NCI-H1417 (cell line): ENCODE results near the gene ATE1.
"Not testable (repeated sequence)": the region's sequence is repeated elsewhere in the genome, so short reads cannot be mapped to it uniquely, and the experiment has no call there.

Experiments used
- DNase-seq, 3 experiments: peaks; one replicate each; lab custom pipeline; 2025; lab: John Stamatoyannopoulos, UW

The ATE1 gene

DNA sequence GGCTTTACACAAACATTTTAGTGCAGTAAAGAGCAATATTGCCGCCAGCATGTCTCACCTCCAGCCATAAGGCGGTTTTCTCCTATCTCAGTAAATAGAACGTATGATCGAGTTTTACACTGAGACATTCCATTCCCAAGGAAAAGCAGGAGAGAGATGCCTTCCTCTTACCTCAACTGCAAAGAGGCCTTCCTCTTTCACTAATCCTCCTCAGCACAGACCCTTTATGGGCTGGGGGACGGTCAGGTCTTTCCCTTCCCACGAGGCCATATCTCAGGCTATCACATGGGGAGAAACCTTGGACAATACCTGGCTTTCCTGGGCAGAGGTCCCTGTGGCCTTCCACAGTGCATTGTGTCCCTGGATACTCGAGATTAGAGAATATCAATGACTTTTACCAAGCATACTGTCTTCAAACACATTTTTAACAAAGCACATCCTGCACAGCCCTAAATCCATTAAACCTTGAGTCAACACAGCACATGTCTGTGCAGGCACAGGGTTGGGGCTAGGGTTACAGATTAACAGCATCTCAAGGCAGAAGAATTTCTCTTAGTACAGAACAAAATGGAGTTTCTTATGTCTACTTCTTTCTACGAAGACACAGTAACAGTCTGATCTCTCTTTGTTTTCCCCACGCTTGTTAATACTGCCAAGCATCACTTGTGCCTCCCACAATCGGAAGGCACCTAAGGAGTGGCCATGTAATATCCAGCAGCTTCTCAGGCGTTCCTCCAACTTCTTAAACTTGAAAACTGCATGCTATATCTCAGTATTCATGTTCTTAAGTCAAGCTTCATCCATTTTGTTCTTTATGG, 2.6 kb upstream of the ATE1 start:
- not testable (repeated sequence) for DNase-seq

GRCh38 chr10:121929585-121930267, 1.9 kb upstream of the ATE1 start:
- DNase-seq: not testable (repeated sequence)

GRCh38 chr10:121928528-121928884, 675 bp upstream of the ATE1 start:
- DNase-seq: no peak

- DNase-seq: peak; percentile 17 to 82 (median 76)
Measured at GRCh38 chr10:121927318-121927840, 452 bp downstream of the ATE1 start.

GRCh38 chr10:121926671-121927317, 1.0 kb downstream of the ATE1 start:
- DNase-seq: peak in 1 of 3 experiments; percentile 57

DNA sequence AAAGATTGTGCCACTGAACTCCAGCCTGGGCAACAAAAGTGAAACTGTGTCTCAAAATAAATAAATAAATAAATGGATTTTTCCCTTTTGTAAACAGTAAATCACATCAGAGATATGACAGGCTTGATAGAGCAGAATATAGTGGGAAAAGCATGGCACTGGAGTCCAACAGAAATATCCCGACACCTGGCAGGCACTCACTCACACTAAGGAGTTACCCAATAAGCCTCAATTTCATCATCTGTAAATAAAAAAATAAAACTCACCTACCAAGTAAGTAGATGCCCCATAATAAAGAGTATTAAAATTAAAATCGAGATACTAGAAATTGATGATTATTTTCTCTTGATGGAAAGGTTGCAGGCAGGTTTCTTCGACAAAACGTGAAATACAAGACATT, 1.7 kb downstream of the ATE1 start:
- no peak for DNase-seq

DNA sequence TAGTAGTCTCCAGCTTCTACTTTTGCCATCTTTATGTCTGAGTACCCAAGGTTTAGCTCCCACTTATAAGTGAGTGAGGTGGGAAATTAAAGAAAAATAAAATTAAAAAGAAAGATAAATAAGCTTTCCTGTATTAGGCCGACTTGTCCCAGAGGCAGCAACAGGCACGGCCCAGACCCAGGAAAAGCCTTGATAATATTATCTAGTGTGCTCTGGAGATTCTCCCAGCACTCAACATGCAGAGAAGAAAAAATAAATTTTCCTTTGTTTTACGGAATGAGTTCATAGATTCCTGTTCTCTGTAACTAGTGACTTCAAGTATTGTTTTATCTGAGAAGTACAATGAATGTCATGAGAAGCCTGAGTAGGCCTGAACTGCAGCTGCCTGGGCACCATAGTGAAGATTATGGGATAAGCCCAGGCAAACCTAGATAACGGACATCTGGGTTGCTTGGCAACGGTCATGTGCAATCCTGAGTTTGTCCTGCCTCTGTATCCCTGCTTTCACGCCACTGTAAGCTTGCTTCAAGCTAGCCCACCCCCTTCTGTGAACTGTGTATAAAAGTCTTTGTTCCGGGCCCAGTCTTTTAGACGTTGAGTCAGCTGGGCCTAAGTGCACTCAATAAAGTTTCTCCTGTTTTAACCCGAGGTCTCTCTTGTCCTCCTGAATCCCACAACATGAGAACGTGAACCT, 6.4 kb downstream of the ATE1 start:
- DNase-seq: no peak

DNA sequence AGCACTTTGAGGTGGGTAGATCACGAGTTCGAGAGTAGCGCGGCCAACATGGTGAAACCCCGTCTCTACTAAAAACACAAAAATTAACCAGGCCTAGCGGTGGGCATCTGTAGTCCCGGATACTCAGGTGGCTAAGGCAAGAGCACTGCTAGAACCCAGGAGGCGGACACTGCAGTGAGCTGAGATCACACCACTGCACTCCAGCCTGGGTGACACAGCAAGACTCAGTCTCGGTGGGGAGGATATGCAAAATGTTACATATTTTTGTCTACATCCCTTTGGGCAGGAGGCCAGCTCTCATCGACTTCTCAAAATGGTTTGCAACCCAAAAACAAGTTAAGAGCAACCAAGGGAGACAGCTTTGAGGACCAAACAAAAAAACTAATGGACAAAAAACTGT, 8.2 kb downstream of the ATE1 start:
- no peak for DNase-seq

DNA sequence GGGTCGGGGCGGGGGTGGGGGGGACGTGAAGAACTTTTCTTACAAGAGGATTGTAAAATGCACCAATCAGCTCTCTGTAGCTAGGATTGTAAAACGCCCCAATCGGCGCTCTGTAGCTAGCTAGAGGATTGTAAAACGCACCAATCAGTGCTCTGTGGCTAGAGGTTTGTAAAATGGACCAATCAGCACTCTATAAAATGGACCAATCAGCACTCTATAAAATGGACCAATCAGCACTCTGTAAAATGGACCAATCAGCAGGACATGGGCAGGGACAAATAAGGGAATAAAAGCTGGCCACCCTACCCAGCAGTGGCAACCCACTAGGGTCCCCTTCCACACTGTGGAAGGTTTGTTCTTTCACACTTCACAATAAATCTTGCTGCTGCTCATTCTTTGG, 9.0 kb downstream of the ATE1 start:
- not testable (repeated sequence) for DNase-seq

GRCh38 chr10:121914661-121915060, 13.2 kb downstream of the ATE1 start:
- DNase-seq: no peak

DNA sequence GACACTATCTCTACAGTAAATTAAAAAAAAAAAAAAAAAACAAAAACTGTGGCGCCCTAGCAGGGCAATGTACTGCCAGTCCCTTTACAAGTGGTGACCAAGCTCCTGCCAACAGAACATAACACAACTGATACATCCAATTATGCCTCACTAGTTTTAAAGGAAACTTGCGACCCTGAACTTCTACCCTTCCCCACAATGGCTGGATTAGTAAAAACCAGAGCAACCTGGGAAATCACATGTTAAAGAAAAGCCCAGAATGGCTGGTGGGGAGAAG, 16.5 kb downstream of the ATE1 start:
- no peak for DNase-seq

- no peak for DNase-seq
Measured at GRCh38 chr10:121910673-121911420, 17.0 kb downstream of the ATE1 start.

- DNase-seq: no peak
Measured at GRCh38 chr10:121904888-121905287, 22.9 kb downstream of the ATE1 start.

DNA sequence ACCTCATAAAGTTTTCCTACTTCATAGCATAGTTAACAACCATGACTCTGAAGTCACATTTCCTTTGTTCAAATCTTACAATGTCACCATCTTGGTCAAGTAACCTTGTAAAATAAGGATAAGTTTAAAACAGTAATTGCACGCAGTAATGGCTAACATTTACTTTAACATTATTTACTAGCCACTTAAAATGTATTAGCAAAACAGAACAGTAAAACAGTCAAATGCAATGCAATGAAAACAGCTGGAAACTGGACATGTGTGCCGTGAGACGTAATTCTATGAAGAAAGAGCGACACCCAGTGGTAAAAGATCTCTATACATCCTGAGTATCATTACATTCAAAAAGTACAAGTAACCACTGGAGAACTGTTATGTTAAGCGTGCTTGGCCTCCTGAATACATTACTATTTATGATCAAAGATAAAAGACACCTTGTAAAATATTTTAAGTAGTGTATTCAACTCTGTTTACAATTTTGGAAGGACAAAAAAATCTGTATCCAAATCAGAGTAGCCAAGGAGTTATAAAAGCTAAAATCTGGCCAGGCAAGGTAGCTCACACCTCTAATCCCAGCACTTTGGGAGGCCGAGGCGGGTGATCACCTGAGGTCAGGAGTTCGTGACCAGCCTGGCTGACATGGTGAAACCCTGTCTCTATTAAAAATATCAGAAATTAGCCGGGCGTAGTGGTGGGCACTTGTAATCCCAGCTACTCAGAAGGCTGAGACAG, 27.2 kb downstream of the ATE1 start:
- DNase-seq: peak; percentile 3 to 69 (median 64)

- DNase-seq: no peak
Measured at GRCh38 chr10:121899727-121900126, 28.1 kb downstream of the ATE1 start.

GRCh38 chr10:121891103-121891502, 36.7 kb downstream of the ATE1 start:
- DNase-seq: peak in 1 of 3 experiments; percentile 18

DNA sequence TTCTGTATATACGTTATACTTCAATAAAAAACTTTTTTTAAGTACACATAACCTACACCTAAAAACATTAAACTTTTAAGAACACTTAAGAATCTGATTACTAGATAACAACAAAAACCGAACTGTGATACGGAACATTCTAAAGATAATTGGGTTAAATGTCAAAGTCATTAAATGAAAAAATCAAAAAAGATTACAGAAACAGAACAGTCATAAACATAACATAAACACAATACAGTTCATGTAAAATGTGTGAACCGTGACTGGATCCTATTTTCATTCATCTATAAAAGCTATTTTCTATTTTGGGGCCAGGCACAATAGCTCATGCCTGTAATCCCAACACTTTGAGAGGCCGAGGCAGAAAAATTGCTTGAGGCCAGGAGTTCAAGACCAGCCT, 38.6 kb downstream of the ATE1 start:
- no peak for DNase-seq

GRCh38 chr10:121886997-121887622, 40.7 kb downstream of the ATE1 start:
- peak; percentile 12 to 63 (median 45) for DNase-seq

DNA sequence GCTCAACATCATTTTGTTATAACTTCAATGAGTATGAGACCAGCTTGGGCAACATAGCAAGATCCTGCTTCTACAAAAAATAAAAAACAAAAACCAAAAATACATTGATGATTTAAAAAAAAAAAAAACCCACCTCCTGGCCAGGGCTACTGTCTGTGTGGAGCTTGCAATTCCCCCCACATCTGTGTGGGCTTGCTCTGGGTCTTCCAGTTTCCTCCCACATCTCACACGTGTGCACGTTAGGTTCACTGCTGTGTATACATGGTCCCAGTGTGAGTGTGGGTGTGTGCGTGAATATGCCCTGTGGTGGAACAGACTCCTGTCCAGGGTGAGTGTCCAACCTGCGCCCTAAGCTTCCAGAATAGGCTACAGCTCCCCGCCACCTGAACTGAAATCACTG, 41.6 kb downstream of the ATE1 start:
- no peak for DNase-seq

- peak in 2 of 3 experiments; percentile 3 to 42 for DNase-seq
Measured at GRCh38 chr10:121880895-121881294, 46.9 kb downstream of the ATE1 start.
